ENCODE measurements around the gene BLOC1S6.
A peak's percentile ranks its signal among the peaks of the same experiment; 100 is the strongest.

BLOC1S6 gene

GRCh38 chr15:45587095-45587862, at the start of gene BLOC1S6:
TSS of gene BLOC1S6 (plus strand) at chr15:45587379. CDS start at chr15:45587444, 65 bp downstream.
- no peak for TF ChIP-seq CTCF (IDR thresholded peaks at IDR 0.05; ENCODE audit: control extremely low read depth, extremely low read depth, low read depth, missing control alignments)
- peak; percentile 84 for DNase-seq (ENCODE audit: extremely low spot score)
- ChIA-PET CTCF (interaction anchor here (0.7 to 4.8 kb wide), 17 partner anchors 10 to 382 kb away, joined by 3 to 28 read pairs (median 4); no protein-coding TSS in a partner anchor), POLR2A (interaction anchor here (0.6 to 1.3 kb wide), 6 partner anchors 9 to 387 kb away, joined by 3 to 6 read pairs (median 4); a partner anchor contains a TSS)

GRCh38 chr15:45539680-45540079, 47.5 kb upstream of the BLOC1S6 start:
- ChIA-PET CTCF (interaction anchor here (1.1 to 1.4 kb wide), 2 partner anchors 59 to 109 kb away, joined by 3 read pairs; no protein-coding TSS in a partner anchor), POLR2A (no interaction called here)
- TF ChIP-seq CTCF (IDR thresholded peaks at IDR 0.05; ENCODE audit: control extremely low read depth, extremely low read depth, low read depth, missing control alignments): no peak
- no peak for DNase-seq (ENCODE audit: extremely low spot score)

- DNase-seq (ENCODE audit: extremely low spot score): no peak
- no peak for TF ChIP-seq CTCF (IDR thresholded peaks at IDR 0.05; ENCODE audit: control extremely low read depth, extremely low read depth, low read depth, missing control alignments)
- ChIA-PET POLR2A (no interaction called here), CTCF (no interaction called here)
Measured at GRCh38 chr15:45540531-45540930, 46.6 kb upstream of the BLOC1S6 start.

- CTCF ChIA-PET: no interaction called here
- no peak for DNase-seq (ENCODE audit: extremely low spot score)
- no peak for TF ChIP-seq CTCF (IDR thresholded peaks at IDR 0.05; ENCODE audit: control extremely low read depth, extremely low read depth, low read depth, missing control alignments)
- POLR2A ChIA-PET: no interaction called here
Measured at GRCh38 chr15:45543051-45543450, 44.1 kb upstream of the BLOC1S6 start.

- no peak for TF ChIP-seq CTCF (IDR thresholded peaks at IDR 0.05; ENCODE audit: control extremely low read depth, extremely low read depth, low read depth, missing control alignments)
- ChIA-PET CTCF (no interaction called here), POLR2A (no interaction called here)
- no peak for DNase-seq (ENCODE audit: extremely low spot score)
Measured at GRCh38 chr15:45544266-45545023, 42.7 kb upstream of the BLOC1S6 start.

- TF ChIP-seq CTCF (IDR thresholded peaks at IDR 0.05; ENCODE audit: control extremely low read depth, extremely low read depth, low read depth, missing control alignments): no peak
- no peak for DNase-seq (ENCODE audit: extremely low spot score)
- CTCF ChIA-PET: no interaction called here
- POLR2A ChIA-PET: no interaction called here
Measured at GRCh38 chr15:45546789-45547188, 40.4 kb upstream of the BLOC1S6 start.

All from GM10248 (cell line).